Activated CD8-positive, alpha-beta memory T cell treated with anti-CD3 and anti-CD28 coated beads, Interleukin-2, amount 50 U/mL, for 1 hour (primary cell): ENCODE data around the gene SSR3.

Source experiments
- DNase-seq: peaks from one replicate; pipeline ENCODE4 v3.0.0-alpha.2; 2020; ENCODE audit errors: extremely low read depth

Gene SSR3

GRCh38 chr3:156491192-156491591, 63.7 kb downstream of the SSR3 start:
- no peak for DNase-seq
